Heart left ventricle (tissue), 16 donors: ENCODE results near the gene KCTD21. TPM values are rescaled to one million over a fixed set of nuclear protein-coding genes. Genes with fewer than 3 reads are reported as not detected.
A peak's percentile ranks its signal among the peaks of the same experiment; 100 is the strongest.

Experiments
- ATAC-seq, 4 donors: fragments of 200-7000 bp; cut with Tn5 transposase; one replicate each; pipeline ENCODE4 v1.9.1; 2020 to 2022; ENCODE audit warnings: moderate library complexity in 4 of 4, mild to moderate bottlenecking in 3 of 4, moderate number of reproducible peaks in 1 of 4
- DNase-seq, 5 donors: peaks; one replicate each; pipeline ENCODE4 v3.0.0-alpha.2; 2020
- H3K27ac ChIP-seq, 12 donors: fragments of 200-600 bp; sonication (generic) in 4 of 12; one replicate each; pipeline versions ENCODE4 v1.5.0 to v1.8.0; 2016 to 2022; ENCODE audit warnings: mild to moderate bottlenecking in 2 of 12
- H3K27me3 ChIP-seq, 9 donors: fragments of 200-600 bp; sonication (generic) in 2 of 9; one replicate each; pipeline versions ENCODE4 v1.5.1 to v1.8.0; 2016 to 2022; ENCODE audit warnings: mild to moderate bottlenecking in 3 of 9
- H3K36me3 ChIP-seq, 9 donors: fragments of 200-600 bp; sonication (generic) in 2 of 9; one replicate each; pipeline versions ENCODE4 v1.5.0 to v1.8.0; 2018 to 2022; ENCODE audit warnings: mild to moderate bottlenecking in 2 of 9
- H3K4me1 ChIP-seq, 12 donors: fragments of 200-600 bp; sonication (generic) in 4 of 12; one replicate each; pipeline versions ENCODE4 v1.5.0 to v1.8.0; 2016 to 2022; ENCODE audit warnings: mild to moderate bottlenecking in 3 of 12
- H3K4me3 ChIP-seq, 12 donors: fragments of 200-600 bp; sonication (generic) in 4 of 12; one replicate each; pipeline versions ENCODE4 v1.5.0 to v1.8.0; 2017 to 2022; ENCODE audit warnings: mild to moderate bottlenecking in 9 of 12, moderate library complexity in 4 of 12
- H3K9me3 ChIP-seq, 12 donors: fragments of 200-600 bp; sonication (generic) in 4 of 12; one replicate each; pipeline versions ENCODE4 v1.5.0 to v1.8.0; 2016 to 2022; ENCODE audit warnings: mild to moderate bottlenecking in 1 of 12
- CTCF ChIP-seq, 12 donors: fragments of 200-600 bp; sonication (generic) in 4 of 12; IDR thresholded peaks; one replicate each; pipeline versions ENCODE4 v1.5.0 to v1.8.0; 2018 to 2022; ENCODE audit warnings: antibody characterized with exemption in 12 of 12, mild to moderate bottlenecking in 5 of 12
- POLR2A ChIP-seq, 2 donors: fragments of 450-650 bp; IDR thresholded peaks; one replicate each; pipeline ENCODE4 v1.6.1; 2017; ENCODE audit warnings: antibody characterized with exemption in 2 of 2, mild to moderate bottlenecking in 2 of 2, moderate library complexity in 2 of 2
- WGBS, 4 donors: extraction: QIAGEN DNeasy Blood & Tissue Kit in 2 of 4; methylation state at CpG; one replicate each; pipeline versions ENCODE4 v1.1.5 to v1.1.7; 2013 to 2018; 5-methylcytosine and 5-hydroxymethylcytosine counted together
- intact Hi-C, 10 donors: fragments of 100-400 bp; cut with DNase I; formaldehyde crosslinking; loops; one replicate each; pipeline versions ENCODE4 v1.11.1 to v1.14.2; 2022
- polyA plus RNA-seq, 2 donors: library from polyadenylated mRNA; stranded (reverse); fragments of 200-250 nt; gene quantifications; one replicate each; pipeline ENCODE4 v1.2.3, GENCODE V29; 2013
- total RNA-seq, 9 donors: library from RNA; depleted of rRNA in 2 of 9; stranded (reverse); fragments of >200 nt in 2 of 9; fragmentation: NEBNext Ultra II Directional in 3 of 9; extraction: Animal tissue kit (Norgen Biotek cat#: 25700) in 3 of 9; gene quantifications; one replicate each; pipeline versions ENCODE4 v1.1.0 to v1.2.4, GENCODE V29; 2016 to 2023
- donor health status: ischemic (EF 13 %, LVEDD 7.1; RV severe dilation, severe dysfunction).
- donor health status: healthy with polysubstance abuse.
- donor health status: DM: no; HTN: yes; CAD: no.
- donor health status: DM: no; HTN: no; CAD: no.
- donor health status: ischemic (EF 25% LVEDD 6.9; RV normal size, moderate dysfunction).
- donor health status: ischemic (EF 25% LVEDD 5.7; RV mildly dilated, moderate dysfunction).
- donor health status: healthy.
- donor health status: DM: yes; HTN: yes; CAD: no.
- donor health status: ischemic (EF 35%, LVEDD 5.7; RV mildly dilated, moderate dysfunction).
- donor health status: nonischemic (EF 11% LVEDD 7.7; RV severe dilation, severe dysfunction).
- donor health status: DM: yes; HTN: yes; CAD: no.
- donor health status: PGD.
- donor health status: ischemic (EF 29% LVEDD 5.4; RV normal size, mild dysfunction).
- donor health status: nonischemic (EF 23%, LVEDD 6.1; RV moderate dilation, normal function).

Gene KCTD21
- total and polyA plus RNA-seq, 11 donors, result 3.4 to 10.9 (median 7.2) TPM

- no peak for DNase-seq
- Histone ChIP-seq H3K27me3 (no peaks in the 10 kb centered on the region), H3K4me1 (peaks cover 0 to 7% (median 0%) of the 10 kb centered on the region in 12 donors), H3K36me3 (peaks cover 0 to 6% (median 0%) of the 10 kb centered on the region in 9 donors), H3K4me3 (no peak overlapping the region), H3K9me3 (no peaks in the 10 kb centered on the region), H3K27ac (no peak overlapping the region)
- ATAC-seq, result peak in 3 of 4 donors; percentile 11 to 78 (median 57)
- intact Hi-C loops, result no loop called here
- TF ChIP-seq CTCF (IDR thresholded peaks at IDR 0.05) (no peak), POLR2A (IDR thresholded peaks at IDR 0.05) (no peak)
- WGBS, 4 donors, result 62 to 82% (median 71%) methylated on average over 2 of the region's 2 CpGs
These were observed 56.0 kb downstream of the KCTD21 start for GRCh38 chr11:78132475-78132874.

GRCh38 chr11:78131956-78132355, 56.5 kb downstream of the KCTD21 start:
- intact Hi-C loops, result no loop called here
- DNase-seq, result no peak
- peaks cover 0 to 7% (median 0%) of the 10 kb centered on the region in 12 donors for H3K4me1 ChIP-seq
- no peaks in the 10 kb centered on the region for H3K27me3 ChIP-seq
- peak in 2 of 4 donors; percentile 62 to 72 for ATAC-seq
- TF ChIP-seq POLR2A (IDR thresholded peaks at IDR 0.05) (no peak), CTCF (IDR thresholded peaks at IDR 0.05) (no peak)
- H3K4me3 ChIP-seq, result no peak overlapping the region
- peak overlapping the region in 1 of 12 donors; percentile 8 for H3K27ac ChIP-seq
- WGBS, 4 donors, result 50 to 63% (median 57%) methylated on average over 3 of the region's 3 CpGs
- peaks cover 0 to 6% (median 0%) of the 10 kb centered on the region in 9 donors for H3K36me3 ChIP-seq
- no peaks in the 10 kb centered on the region for H3K9me3 ChIP-seq

GRCh38 chr11:78127403-78127802, 61.0 kb downstream of the KCTD21 start:
- Histone ChIP-seq H3K27ac (no peak overlapping the region), H3K27me3 (no peaks in the 10 kb centered on the region), H3K4me3 (no peak overlapping the region), H3K9me3 (no peaks in the 10 kb centered on the region), H3K4me1 (peaks cover 0 to 7% (median 0%) of the 10 kb centered on the region in 12 donors), H3K36me3 (peaks cover 0 to 18% (median 13%) of the 10 kb centered on the region in 9 donors)
- ATAC-seq (no peak), DNase-seq (no peak)
- WGBS, 4 donors, result 96 to 99% (median 98%) methylated on average over 3 of the region's 3 CpGs
- no peak for TF ChIP-seq POLR2A (IDR thresholded peaks at IDR 0.05)
- TF ChIP-seq CTCF (IDR thresholded peaks at IDR 0.05), result no peak
- intact Hi-C loops, result no loop called here

Other genes starting within 250 kb of the KCTD21 start
- 10 to 100 TPM; 11.6 to 23.9 (median 15.6) TPM for gene INTS4, start 194.0 kb downstream of the KCTD21 start, total RNA-seq
- 10 to 100 TPM in 1 of 2 donors, 1 to 10 TPM in 1; 9.5 to 11.8 TPM for gene INTS4, start 194.0 kb downstream of the KCTD21 start, polyA plus RNA-seq
- 1 to 10 TPM in 2 of 9 donors, under 1 TPM in 2, not detected in 5; 0.15 to 1.7 (median 0.80) TPM for gene KCTD14, start 165.3 kb downstream of the KCTD21 start, total RNA-seq
- gene KCTD14, start 165.3 kb downstream of the KCTD21 start, polyA plus RNA-seq, result under 1 TPM; 0.23 to 0.46 TPM
- gene THRSP, start 124.8 kb downstream of the KCTD21 start, total RNA-seq, result 10 to 100 TPM in 1 of 9 donors, 1 to 10 TPM in 2, under 1 TPM in 3, not detected in 3; 0.33 to 51.0 (median 1.1) TPM
- gene THRSP, start 124.8 kb downstream of the KCTD21 start, polyA plus RNA-seq, result 1 to 10 TPM; 9.0 to 9.5 TPM
- gene NDUFC2, start 108.8 kb downstream of the KCTD21 start, total RNA-seq, result 100 to 1,000 TPM; 164 to 330 (median 258) TPM
- 100 to 1,000 TPM; 165 to 351 TPM for gene NDUFC2, start 108.8 kb downstream of the KCTD21 start, polyA plus RNA-seq
- 10 to 100 TPM; 14.1 to 24.6 (median 17.7) TPM for gene ALG8, start 49.0 kb downstream of the KCTD21 start, total RNA-seq
- gene ALG8, start 49.0 kb downstream of the KCTD21 start, polyA plus RNA-seq, result 10 to 100 TPM; 19.0 to 39.5 TPM
- gene USP35, start 293 bp upstream of the KCTD21 start, total RNA-seq, result 1 to 10 TPM; 4.5 to 8.1 (median 5.3) TPM
- 1 to 10 TPM; 5.6 to 6.6 TPM for gene USP35, start 293 bp upstream of the KCTD21 start, polyA plus RNA-seq
- gene GAB2, start 229.2 kb upstream of the KCTD21 start, total RNA-seq, result 10 to 100 TPM; 25.6 to 53.0 (median 32.0) TPM
- gene GAB2, start 229.2 kb upstream of the KCTD21 start, polyA plus RNA-seq, result 10 to 100 TPM in 1 of 2 donors, 1 to 10 TPM in 1; 6.1 to 19.3 TPM